MCF 10A (cell line): ENCODE results near the gene NID1. TPM values are rescaled to one million over a fixed set of nuclear protein-coding genes. Genes with fewer than 3 reads are reported as not detected.

ENCODE experiments used
- BruUV-seq: library from RNA; stranded (reverse); fragments of 400-500 nt; replicated peaks from 2 replicates; lab custom pipeline; 2021; lab: Mats Ljungman, UMichigan
- CTCF ChIA-PET: fragments of 300-600 bp; sonication (Branson Sonifier 250); formaldehyde crosslinking; extraction: SDS; loops from one replicate; lab custom pipeline; 2021; ENCODE audit warnings: antibody characterized with exemption, inconsistent platforms; lab: Yijun Ruan, JAX
- POLR2A ChIA-PET: fragments of 300-600, 350-650 bp; sonication (Branson Sonifier 250); formaldehyde crosslinking; extraction: SDS; loops from one replicate; lab custom pipeline; 2020; ENCODE audit warnings: antibody characterized with exemption, inconsistent platforms; lab: Yijun Ruan, JAX
- DNase-seq: peaks from one replicate; pipeline ENCODE4 v3.0.0-alpha.2; 2018; ENCODE audit not compliant: unreplicated experiment
- H3K27ac Mint-ChIP-seq: one replicate; pipeline ENCODE4 v1.8.0; 2022; ENCODE audit warnings: mild to moderate bottlenecking, low read depth, mixed read lengths; ENCODE audit not compliant: unreplicated experiment
- H3K27me3 Mint-ChIP-seq: one replicate; pipeline ENCODE4 v1.8.0; 2022; ENCODE audit warnings: mixed read lengths; ENCODE audit not compliant: insufficient read depth, unreplicated experiment
- H3K36me3 Mint-ChIP-seq: one replicate; pipeline ENCODE4 v1.8.0; 2022; ENCODE audit warnings: mild to moderate bottlenecking, moderate library complexity, mixed read lengths; ENCODE audit not compliant: insufficient read depth, unreplicated experiment
- H3K4me1 Mint-ChIP-seq: one replicate; pipeline ENCODE4 v1.8.0; 2022; ENCODE audit warnings: mixed read lengths; ENCODE audit not compliant: insufficient read depth, unreplicated experiment
- H3K4me3 Mint-ChIP-seq: one replicate; pipeline ENCODE4 v1.8.0; 2022; ENCODE audit warnings: mild to moderate bottlenecking, moderate library complexity, mixed read lengths; ENCODE audit not compliant: unreplicated experiment
- H3K9me3 Mint-ChIP-seq: one replicate; pipeline ENCODE4 v1.8.0; 2022; ENCODE audit warnings: mixed read lengths; ENCODE audit not compliant: unreplicated experiment
- intact Hi-C: fragments of 100-400 bp; cut with micrococcal nuclease; formaldehyde crosslinking; loops from 2 replicates; pipeline ENCODE4 v1.14.1; 2022
- total RNA-seq: library from RNA; stranded (reverse); gene quantifications from 2 replicates; pipeline ENCODE4 v1.2.3, GENCODE V29; 2022
- TF ChIP-seq, protein P1 (sequence below): fragments of 200-600 bp; IDR thresholded peaks from one replicate; pipeline ENCODE4 v1.8.0; 2022; ENCODE audit warnings: antibody characterized with exemption, mild to moderate bottlenecking; ENCODE audit not compliant: unreplicated experiment

NID1 gene
- total RNA-seq, 1 experiment from 2014 or later = 0.16 TPM

DNA sequence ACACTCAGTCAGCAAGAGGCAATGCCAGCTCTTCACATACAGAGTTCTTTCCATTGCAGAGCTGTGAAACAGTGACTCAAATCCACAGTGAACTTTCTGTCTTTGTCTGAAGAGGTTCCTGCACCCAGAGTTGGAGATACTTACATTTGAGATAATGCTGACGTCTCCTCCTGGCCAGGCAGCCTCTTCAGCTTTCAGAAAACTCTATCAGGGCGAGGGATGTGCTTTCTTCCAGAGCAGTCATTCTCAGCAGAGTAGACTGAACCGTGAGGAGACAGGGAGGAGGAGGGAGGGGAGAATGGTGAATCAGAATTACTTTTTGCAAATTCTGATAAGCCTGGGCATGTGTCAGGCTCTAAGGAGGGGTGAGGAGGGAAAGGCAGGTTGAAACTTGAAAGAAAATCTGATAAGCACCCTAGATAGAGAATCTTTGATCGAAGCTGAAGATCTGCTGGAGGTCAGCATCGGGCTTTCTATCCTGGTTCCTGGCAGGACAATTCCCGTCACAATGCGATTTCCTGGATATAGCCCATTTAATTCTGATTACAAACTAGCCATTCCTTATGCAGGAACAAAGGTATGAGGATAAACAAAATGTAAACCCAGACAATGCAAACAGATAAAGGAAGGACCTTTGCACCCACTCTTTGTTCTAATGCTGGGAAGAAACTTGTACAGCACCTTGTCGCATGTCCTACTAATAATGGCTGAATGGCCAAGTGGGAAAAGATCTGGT lies 18.9 kb upstream of the NID1 start:
- CTCF ChIA-PET = interaction anchor here (0.6 to 1.1 kb wide), 6 partner anchors 14 to 1194 kb away, joined by 3 to 4 read pairs (median 3); partner anchors contain the start of gene NID1
- intact Hi-C loops = loop anchor here (10.0 kb wide), 1 partner anchor 569 kb away; no protein-coding TSS in a partner anchor
- BruUV-seq = no TSS peak
- peak overlapping the region; percentile 58 for H3K4me3 Mint-ChIP-seq
- POLR2A ChIA-PET = interaction anchor here (0.6 to 3.2 kb wide), 11 partner anchors 16 to 320 kb away, joined by 3 to 24 read pairs (median 4); no protein-coding TSS in a partner anchor
- no peaks in the 10 kb centered on the region for H3K9me3 Mint-ChIP-seq
- no peaks in the 10 kb centered on the region for H3K36me3 Mint-ChIP-seq
- peak overlapping the region; percentile 17 for H3K27ac Mint-ChIP-seq
- peak; percentile 34 for DNase-seq
- H3K27me3 Mint-ChIP-seq = no peaks in the 10 kb centered on the region
- TF ChIP-seq, protein P1, sequence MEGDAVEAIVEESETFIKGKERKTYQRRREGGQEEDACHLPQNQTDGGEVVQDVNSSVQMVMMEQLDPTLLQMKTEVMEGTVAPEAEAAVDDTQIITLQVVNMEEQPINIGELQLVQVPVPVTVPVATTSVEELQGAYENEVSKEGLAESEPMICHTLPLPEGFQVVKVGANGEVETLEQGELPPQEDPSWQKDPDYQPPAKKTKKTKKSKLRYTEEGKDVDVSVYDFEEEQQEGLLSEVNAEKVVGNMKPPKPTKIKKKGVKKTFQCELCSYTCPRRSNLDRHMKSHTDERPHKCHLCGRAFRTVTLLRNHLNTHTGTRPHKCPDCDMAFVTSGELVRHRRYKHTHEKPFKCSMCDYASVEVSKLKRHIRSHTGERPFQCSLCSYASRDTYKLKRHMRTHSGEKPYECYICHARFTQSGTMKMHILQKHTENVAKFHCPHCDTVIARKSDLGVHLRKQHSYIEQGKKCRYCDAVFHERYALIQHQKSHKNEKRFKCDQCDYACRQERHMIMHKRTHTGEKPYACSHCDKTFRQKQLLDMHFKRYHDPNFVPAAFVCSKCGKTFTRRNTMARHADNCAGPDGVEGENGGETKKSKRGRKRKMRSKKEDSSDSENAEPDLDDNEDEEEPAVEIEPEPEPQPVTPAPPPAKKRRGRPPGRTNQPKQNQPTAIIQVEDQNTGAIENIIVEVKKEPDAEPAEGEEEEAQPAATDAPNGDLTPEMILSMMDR = no peak
- peaks cover 11% of the 10 kb centered on the region for H3K4me1 Mint-ChIP-seq

DNA sequence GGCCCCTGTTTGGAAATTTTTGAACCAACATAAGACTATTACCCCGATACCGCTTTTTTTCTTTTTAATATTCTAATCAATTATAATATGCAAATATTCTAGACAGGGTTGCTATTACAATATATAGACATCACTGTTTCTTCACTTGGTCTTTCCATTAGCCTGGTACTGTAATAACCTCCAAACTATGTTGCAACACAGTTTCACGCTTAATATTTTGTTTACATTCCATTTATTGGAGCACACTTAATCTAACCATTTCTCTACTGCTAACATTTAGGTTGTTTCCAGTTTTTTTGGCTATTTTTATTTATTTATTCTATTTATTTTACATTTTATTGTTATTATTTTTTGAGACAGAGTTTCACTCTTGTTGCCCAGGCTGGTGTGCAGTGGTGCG lies 17.6 kb upstream of the NID1 start:
- TF ChIP-seq, protein P1 = no peak
- POLR2A ChIA-PET = interaction anchor here (3.2 kb wide), 1 partner anchor 65 kb away, joined by 24 read pairs; no protein-coding TSS in a partner anchor
- no peak for DNase-seq
- Mint-ChIP-seq H3K27me3 (no peaks in the 10 kb centered on the region), H3K9me3 (no peaks in the 10 kb centered on the region), H3K4me1 (peaks cover 11% of the 10 kb centered on the region), H3K36me3 (no peaks in the 10 kb centered on the region), H3K4me3 (no peak overlapping the region), H3K27ac (no peak overlapping the region)
- CTCF ChIA-PET = interaction anchor here (0.6 to 0.9 kb wide), 3 partner anchors 9 to 26 kb away, joined by 3 to 5 read pairs (median 4); no protein-coding TSS in a partner anchor
- intact Hi-C loops = loop anchor here (10.0 kb wide), 1 partner anchor 568 kb away; no protein-coding TSS in a partner anchor
- BruUV-seq = no TSS peak

- H3K4me3 Mint-ChIP-seq = no peak overlapping the region
- H3K4me1 Mint-ChIP-seq = peaks cover 11% of the 10 kb centered on the region
- POLR2A ChIA-PET = no interaction called here
- CTCF ChIA-PET = interaction anchor here (0.5 to 0.6 kb wide), 2 partner anchors 36 to 963 kb away, joined by 3 read pairs; no protein-coding TSS in a partner anchor
- no peaks in the 10 kb centered on the region for H3K9me3 Mint-ChIP-seq
- TF ChIP-seq, protein P1 = no peak
- intact Hi-C loops = loop anchor here (10.0 kb wide), 1 partner anchor 567 kb away; no protein-coding TSS in a partner anchor
- DNase-seq = no peak
- no peaks in the 10 kb centered on the region for H3K27me3 Mint-ChIP-seq
- H3K27ac Mint-ChIP-seq = no peak overlapping the region
- BruUV-seq = no TSS peak
- no peaks in the 10 kb centered on the region for H3K36me3 Mint-ChIP-seq
Measured at GRCh38 chr1:236081546-236082227, 16.8 kb upstream of the NID1 start.

DNA sequence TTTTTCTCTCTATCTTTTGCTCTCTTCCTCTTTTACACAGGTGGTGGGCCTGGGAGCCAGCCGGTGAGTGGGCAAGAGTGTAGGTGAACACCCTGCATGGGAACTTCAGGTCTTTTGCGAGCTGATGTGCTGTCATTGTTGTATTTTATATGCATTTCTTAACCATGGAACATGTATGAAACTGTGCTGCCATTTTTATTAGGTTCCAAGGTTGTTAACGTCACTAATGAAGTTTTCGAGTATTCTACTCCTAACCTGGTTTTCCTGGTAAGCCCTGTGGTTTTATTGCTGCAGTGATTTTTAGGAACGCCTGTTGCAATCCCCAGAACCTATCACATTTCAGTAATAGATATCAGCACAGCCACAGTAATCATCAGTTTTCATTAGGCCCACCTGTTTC lies 14.8 kb upstream of the NID1 start:
- Mint-ChIP-seq H3K4me1 (peaks cover 11% of the 10 kb centered on the region), H3K4me3 (no peak overlapping the region), H3K9me3 (no peaks in the 10 kb centered on the region), H3K27me3 (no peaks in the 10 kb centered on the region), H3K27ac (no peak overlapping the region), H3K36me3 (no peaks in the 10 kb centered on the region)
- no peak for DNase-seq
- ChIA-PET POLR2A (no interaction called here), CTCF (no interaction called here)
- BruUV-seq = no TSS peak
- TF ChIP-seq, protein P1 = no peak
- intact Hi-C loops = loop anchor here (10.0 kb wide), 1 partner anchor 565 kb away; no protein-coding TSS in a partner anchor
